Neural cell (in vitro differentiated cells): ENCODE results near the gene LRP5. TPM values are rescaled to one million over a fixed set of nuclear protein-coding genes. Genes with fewer than 3 reads are reported as not detected.

ENCODE experiments used
- H2AFZ ChIP-seq: fragments of 200-600, 300-800 bp; sonication (generic), shearing (Covaris generic); 2 replicates; pipeline ENCODE4 v1.6.0; 2014; ENCODE audit warnings: low read depth, mild to moderate bottlenecking, antibody characterized with exemption, low read length, moderate library complexity
- H3F3A ChIP-seq: fragments of 200-600 bp; shearing (Covaris generic); 2 replicates; pipeline ENCODE4 v1.6.1; 2016; ENCODE audit warnings: mild to moderate bottlenecking, moderate library complexity, mixed read lengths, antibody characterized with exemption, low read length; ENCODE audit not compliant: insufficient read depth, poor library complexity, severe bottlenecking
- H3K27ac ChIP-seq: fragments of 200-600, 300-800 bp; sonication (generic), shearing (Covaris generic); 2 replicates; pipeline ENCODE4 v1.5.1; 2014; ENCODE audit warnings: mild to moderate bottlenecking, low read length, moderate library complexity
- H3K27me3 ChIP-seq: fragments of 300-800, 200-600 bp; sonication (generic), shearing (Covaris generic); 2 replicates; pipeline ENCODE4 v1.6.0; 2014; ENCODE audit warnings: mild to moderate bottlenecking, low read depth, low read length, moderate library complexity; ENCODE audit not compliant: insufficient read depth
- H3K36me3 ChIP-seq: fragments of 300-800, 200-600 bp; sonication (generic), shearing (Covaris generic); 2 replicates; pipeline ENCODE4 v1.5.1; 2014; ENCODE audit warnings: mild to moderate bottlenecking, antibody characterized with exemption, low read length, moderate library complexity; ENCODE audit not compliant: insufficient read depth
- H3K4me2 ChIP-seq: fragments of 300-800, 200-600 bp; sonication (generic), shearing (Covaris generic); 2 replicates; pipeline ENCODE4 v1.6.0; 2014; ENCODE audit warnings: mild to moderate bottlenecking, low read length
- H3K4me3 ChIP-seq: fragments of 300-800, 200-600 bp; sonication (generic), shearing (Covaris generic); 2 replicates; pipeline ENCODE4 v1.5.1; 2014; ENCODE audit warnings: mild to moderate bottlenecking, low read length, moderate library complexity
- H3K79me2 ChIP-seq: fragments of 200-600 bp; shearing (Covaris generic); replicated peaks from 2 replicates; pipeline ENCODE4 v1.6.0; 2014; ENCODE audit warnings: mild to moderate bottlenecking, low read length, moderate library complexity; ENCODE audit not compliant: insufficient read depth
- H3K9ac ChIP-seq: fragments of 300-800, 200-600 bp; sonication (generic), shearing (Covaris generic); 2 replicates; pipeline ENCODE4 v1.6.1; 2016; ENCODE audit warnings: mild to moderate bottlenecking, low read length, mixed read lengths
- H3K9me2 ChIP-seq: fragments of 200-600 bp; shearing (Covaris generic); 2 replicates; pipeline ENCODE4 v1.6.1; 2016; ENCODE audit warnings: mild to moderate bottlenecking, low read length, mixed read lengths; ENCODE audit not compliant: insufficient read depth
- H3K9me3 ChIP-seq: fragments of 200-600, 300-800 bp; sonication (generic), shearing (Covaris generic); 2 replicates; pipeline ENCODE4 v1.6.1; 2016; ENCODE audit warnings: mild to moderate bottlenecking, mixed run types, low read length, moderate library complexity, mixed read lengths
- H4K20me1 ChIP-seq: fragments of 200-600 bp; shearing (Covaris generic); 2 replicates; pipeline ENCODE4 v1.6.1; 2016; ENCODE audit warnings: mild to moderate bottlenecking, mixed run types; ENCODE audit not compliant: insufficient read depth
- EP300 ChIP-seq: fragments of 450-650 bp; conservative IDR thresholded peaks from 2 replicates; pipeline ENCODE4 v1.6.1; 2014; ENCODE audit warnings: antibody characterized with exemption, mild to moderate bottlenecking, moderate library complexity; ENCODE audit not compliant: poor library complexity, severe bottlenecking
- EZH2 ChIP-seq: fragments of 200-600, 300-800 bp; shearing (Covaris generic), sonication (generic); IDR thresholded peaks from 2 replicates; pipeline ENCODE4 v1.6.1; 2014; ENCODE audit warnings: antibody characterized with exemption, low read length, borderline replicate concordance, mild to moderate bottlenecking; ENCODE audit not compliant: insufficient read depth, poor library complexity, severe bottlenecking
- MXI1 ChIP-seq: fragments of 450-650 bp; conservative IDR thresholded peaks from 2 replicates; pipeline ENCODE4 v1.6.1; 2014; ENCODE audit warnings: antibody characterized with exemption, mild to moderate bottlenecking; ENCODE audit not compliant: poor library complexity, severe bottlenecking
- POLR2AphosphoS5 ChIP-seq: IDR thresholded peaks from 2 replicates; pipeline ENCODE4 v1.6.1; 2012
- RAD21 ChIP-seq: fragments of 450-650 bp; conservative IDR thresholded peaks from 2 replicates; pipeline ENCODE4 v1.6.1; 2014; ENCODE audit warnings: antibody characterized with exemption, mild to moderate bottlenecking, moderate library complexity
- SMC3 ChIP-seq: fragments of 450-650 bp; conservative IDR thresholded peaks from 2 replicates; pipeline ENCODE4 v1.6.1; 2014; ENCODE audit warnings: antibody characterized with exemption, mild to moderate bottlenecking, moderate library complexity; ENCODE audit not compliant: poor library complexity
- TAF1 ChIP-seq: IDR thresholded peaks from 2 replicates; pipeline ENCODE4 v1.6.1; 2012; ENCODE audit warnings: low read depth
- polyA plus RNA-seq: library from polyadenylated mRNA; depleted of rRNA; stranded (reverse); fragments of >200 nt; gene quantifications from 2 replicates; pipeline ENCODE4 v1.2.3, GENCODE V29; 2014
- TF ChIP-seq, protein P1 (sequence below): IDR thresholded peaks from 2 replicates; pipeline ENCODE4 v1.6.1; 2012; ENCODE audit warnings: borderline replicate concordance
- TF ChIP-seq, protein P2 (sequence below): fragments of 450-650 bp; IDR thresholded peaks from 2 replicates; pipeline ENCODE4 v1.5.1; 2014; ENCODE audit warnings: antibody characterized with exemption, mild to moderate bottlenecking, moderate library complexity; ENCODE audit not compliant: poor library complexity, severe bottlenecking

Gene LRP5
- polyA plus RNA-seq, 1 donor from 2014 or later: 3.0 TPM

DNA sequence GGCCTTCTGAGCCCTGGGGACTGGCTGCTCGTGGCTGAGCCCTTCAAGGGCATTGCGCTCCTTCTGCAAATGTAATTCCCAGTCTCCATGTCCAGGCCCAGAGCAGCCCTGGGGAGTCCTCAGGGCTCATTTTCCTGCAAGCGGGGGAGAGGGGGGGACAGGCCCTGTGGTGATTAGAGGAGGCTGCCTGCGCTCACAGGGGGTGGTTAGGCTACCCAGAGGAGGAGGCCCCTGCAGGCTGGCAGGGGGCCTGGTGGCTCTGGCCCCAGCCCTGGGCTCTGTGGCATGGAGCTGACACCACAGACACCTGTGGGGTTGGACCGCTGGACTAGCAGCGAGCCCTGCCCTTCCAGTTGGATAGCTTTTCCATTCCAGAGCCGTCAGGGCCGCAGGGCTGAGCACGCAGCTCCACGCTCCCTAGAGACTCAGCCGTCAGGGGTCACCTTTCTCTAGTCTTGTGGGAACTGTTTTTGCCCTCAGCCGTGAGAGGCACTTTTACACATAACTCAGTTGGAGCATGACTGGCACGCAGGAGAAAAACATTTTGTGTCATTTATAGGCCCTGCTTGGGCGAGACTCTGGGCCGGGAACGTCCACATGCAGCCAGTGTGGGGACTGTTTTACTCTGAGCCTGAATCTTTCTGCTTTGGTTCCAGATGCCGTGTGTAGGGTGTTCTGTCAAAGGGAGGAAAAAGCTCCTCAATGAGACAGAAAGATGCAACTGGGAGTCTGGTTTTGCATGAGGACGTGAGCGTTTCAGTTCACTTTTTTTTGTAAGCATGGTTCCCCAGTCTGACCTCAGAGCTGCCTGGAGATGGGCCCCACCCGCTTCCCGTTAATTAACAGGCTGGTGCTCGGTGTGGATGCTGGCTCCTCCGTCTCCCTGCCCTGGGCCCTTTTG, 58.1 kb downstream of the LRP5 start (continued):
- no peak for TF ChIP-seq SMC3
- TF ChIP-seq MXI1: no peak

GRCh38 chr11:68371171-68372041, 59.0 kb downstream of the LRP5 start:
- Histone ChIP-seq H3K27me3 (no peaks in the 10 kb centered on the region), H3K4me3 (no peak overlapping the region), H2AFZ (no peak overlapping the region), H3K9me3 (no peaks in the 10 kb centered on the region), H3K4me2 (no peak overlapping the region), H3K79me2 (no peaks in the 10 kb centered on the region), H3K36me3 (no peaks in the 10 kb centered on the region), H3K27ac (no peak overlapping the region), H3K9ac (no peak overlapping the region), H3K9me2 (no peaks in the 10 kb centered on the region), H4K20me1 (no peaks in the 10 kb centered on the region), H3F3A (no peaks in the 10 kb centered on the region)
- no peak for TF ChIP-seq MXI1
- TF ChIP-seq EP300: no peak
- no peak for TF ChIP-seq RAD21
- TF ChIP-seq SMC3: no peak
- TF ChIP-seq POLR2AphosphoS5: no peak
- TF ChIP-seq TAF1: no peak
- no peak for TF ChIP-seq EZH2
- TF ChIP-seq, protein P1, sequence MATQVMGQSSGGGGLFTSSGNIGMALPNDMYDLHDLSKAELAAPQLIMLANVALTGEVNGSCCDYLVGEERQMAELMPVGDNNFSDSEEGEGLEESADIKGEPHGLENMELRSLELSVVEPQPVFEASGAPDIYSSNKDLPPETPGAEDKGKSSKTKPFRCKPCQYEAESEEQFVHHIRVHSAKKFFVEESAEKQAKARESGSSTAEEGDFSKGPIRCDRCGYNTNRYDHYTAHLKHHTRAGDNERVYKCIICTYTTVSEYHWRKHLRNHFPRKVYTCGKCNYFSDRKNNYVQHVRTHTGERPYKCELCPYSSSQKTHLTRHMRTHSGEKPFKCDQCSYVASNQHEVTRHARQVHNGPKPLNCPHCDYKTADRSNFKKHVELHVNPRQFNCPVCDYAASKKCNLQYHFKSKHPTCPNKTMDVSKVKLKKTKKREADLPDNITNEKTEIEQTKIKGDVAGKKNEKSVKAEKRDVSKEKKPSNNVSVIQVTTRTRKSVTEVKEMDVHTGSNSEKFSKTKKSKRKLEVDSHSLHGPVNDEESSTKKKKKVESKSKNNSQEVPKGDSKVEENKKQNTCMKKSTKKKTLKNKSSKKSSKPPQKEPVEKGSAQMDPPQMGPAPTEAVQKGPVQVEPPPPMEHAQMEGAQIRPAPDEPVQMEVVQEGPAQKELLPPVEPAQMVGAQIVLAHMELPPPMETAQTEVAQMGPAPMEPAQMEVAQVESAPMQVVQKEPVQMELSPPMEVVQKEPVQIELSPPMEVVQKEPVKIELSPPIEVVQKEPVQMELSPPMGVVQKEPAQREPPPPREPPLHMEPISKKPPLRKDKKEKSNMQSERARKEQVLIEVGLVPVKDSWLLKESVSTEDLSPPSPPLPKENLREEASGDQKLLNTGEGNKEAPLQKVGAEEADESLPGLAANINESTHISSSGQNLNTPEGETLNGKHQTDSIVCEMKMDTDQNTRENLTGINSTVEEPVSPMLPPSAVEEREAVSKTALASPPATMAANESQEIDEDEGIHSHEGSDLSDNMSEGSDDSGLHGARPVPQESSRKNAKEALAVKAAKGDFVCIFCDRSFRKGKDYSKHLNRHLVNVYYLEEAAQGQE: no peak
- TF ChIP-seq, protein P2, sequence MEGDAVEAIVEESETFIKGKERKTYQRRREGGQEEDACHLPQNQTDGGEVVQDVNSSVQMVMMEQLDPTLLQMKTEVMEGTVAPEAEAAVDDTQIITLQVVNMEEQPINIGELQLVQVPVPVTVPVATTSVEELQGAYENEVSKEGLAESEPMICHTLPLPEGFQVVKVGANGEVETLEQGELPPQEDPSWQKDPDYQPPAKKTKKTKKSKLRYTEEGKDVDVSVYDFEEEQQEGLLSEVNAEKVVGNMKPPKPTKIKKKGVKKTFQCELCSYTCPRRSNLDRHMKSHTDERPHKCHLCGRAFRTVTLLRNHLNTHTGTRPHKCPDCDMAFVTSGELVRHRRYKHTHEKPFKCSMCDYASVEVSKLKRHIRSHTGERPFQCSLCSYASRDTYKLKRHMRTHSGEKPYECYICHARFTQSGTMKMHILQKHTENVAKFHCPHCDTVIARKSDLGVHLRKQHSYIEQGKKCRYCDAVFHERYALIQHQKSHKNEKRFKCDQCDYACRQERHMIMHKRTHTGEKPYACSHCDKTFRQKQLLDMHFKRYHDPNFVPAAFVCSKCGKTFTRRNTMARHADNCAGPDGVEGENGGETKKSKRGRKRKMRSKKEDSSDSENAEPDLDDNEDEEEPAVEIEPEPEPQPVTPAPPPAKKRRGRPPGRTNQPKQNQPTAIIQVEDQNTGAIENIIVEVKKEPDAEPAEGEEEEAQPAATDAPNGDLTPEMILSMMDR: no peak
